Colon (tissue), 2 donors: Measurements from ENCODE around the gene IL27RA.

Source experiments
- FAIRE-seq: peaks from 2 replicates; lab custom pipeline; 2012; peaks lifted over from hg19 to GRCh38; lab: Jason Lieb, UNC
- donor health status: control.
- donor health status: control.

IL27RA gene

DNA sequence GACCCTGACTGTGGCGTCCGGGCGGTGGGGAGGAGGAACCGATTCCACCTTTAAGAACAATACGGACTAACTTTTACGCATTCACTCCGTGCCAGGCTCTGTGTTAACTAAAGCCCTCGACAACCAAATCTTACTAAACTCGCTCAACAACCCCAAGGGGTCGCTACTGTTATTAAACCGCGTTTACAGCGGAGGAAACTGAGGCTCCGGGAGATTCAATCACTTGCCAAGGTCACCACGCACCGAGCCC lies 57.8 kb downstream of the IL27RA start:
- no peak for FAIRE-seq

GRCh38 chr19:14089662-14090508 lies 58.3 kb downstream of the IL27RA start:
- no peak for FAIRE-seq

- FAIRE-seq = no peak
These were observed 59.0 kb downstream of the IL27RA start, which contains the start of gene SAMD1 for GRCh38 chr19:14090509-14091080. SAMD1 (minus strand) TSS chr19:14090751.

- no peak for FAIRE-seq
These were observed 59.7 kb downstream of the IL27RA start for GRCh38 chr19:14091081-14091812.

- no peak for FAIRE-seq
These were observed 60.4 kb downstream of the IL27RA start for GRCh38 chr19:14091813-14092462.

GRCh38 chr19:14093117-14093823 lies 61.7 kb downstream of the IL27RA start:
- no peak for FAIRE-seq

DNA sequence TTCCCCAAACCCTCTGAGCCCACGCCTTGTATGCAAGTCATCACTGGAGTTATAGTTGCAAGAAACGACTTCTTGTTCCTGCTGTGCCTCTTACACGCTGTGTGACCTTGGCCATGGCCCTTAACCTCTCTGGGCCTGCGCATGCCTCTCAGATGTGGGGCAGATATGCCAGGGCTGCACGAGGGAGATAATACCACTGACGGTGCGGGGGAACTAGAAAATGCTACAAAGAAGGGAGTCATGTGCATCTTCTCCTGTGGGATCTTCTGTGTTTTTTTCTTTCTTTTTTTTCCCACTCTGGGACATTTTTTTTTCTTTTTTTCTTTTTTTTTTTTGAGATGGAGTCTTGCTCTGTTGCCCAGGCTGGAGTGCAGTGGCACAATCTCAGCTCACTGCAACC lies 63.3 kb downstream of the IL27RA start:
- FAIRE-seq = no peak

- no peak for FAIRE-seq
These were observed 64.9 kb downstream of the IL27RA start for GRCh38 chr19:14096272-14096992.

DNA sequence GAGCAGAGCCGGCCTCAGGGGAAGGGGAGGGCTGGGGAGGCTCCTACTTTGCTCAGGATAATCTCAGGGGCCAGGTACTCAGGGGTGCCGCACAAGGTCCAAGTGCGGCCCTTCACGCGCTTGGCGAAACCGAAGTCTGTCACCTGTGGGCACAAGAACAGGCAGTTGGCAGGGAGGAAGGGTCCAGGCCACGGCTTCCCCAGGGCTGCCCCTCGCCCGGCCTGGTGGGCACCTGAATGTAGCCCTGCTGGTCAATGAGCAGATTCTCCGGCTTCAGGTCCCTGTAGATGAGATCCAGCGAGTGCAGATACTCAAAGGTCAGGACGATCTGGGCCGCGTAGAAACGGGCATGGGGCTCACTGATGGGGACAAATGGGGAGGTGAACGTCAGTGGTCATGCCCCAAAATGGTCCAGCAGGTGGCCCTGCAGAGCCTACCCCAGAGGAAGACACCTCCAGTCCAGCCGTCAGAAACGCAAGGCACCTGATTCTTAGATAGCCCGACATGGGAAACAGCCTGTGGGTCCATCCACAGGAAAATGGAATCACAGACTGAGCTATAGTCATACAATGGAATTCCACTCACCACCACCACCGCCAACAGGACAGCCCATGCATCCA lies 66.1 kb downstream of the IL27RA start:
- FAIRE-seq = no peak

DNA sequence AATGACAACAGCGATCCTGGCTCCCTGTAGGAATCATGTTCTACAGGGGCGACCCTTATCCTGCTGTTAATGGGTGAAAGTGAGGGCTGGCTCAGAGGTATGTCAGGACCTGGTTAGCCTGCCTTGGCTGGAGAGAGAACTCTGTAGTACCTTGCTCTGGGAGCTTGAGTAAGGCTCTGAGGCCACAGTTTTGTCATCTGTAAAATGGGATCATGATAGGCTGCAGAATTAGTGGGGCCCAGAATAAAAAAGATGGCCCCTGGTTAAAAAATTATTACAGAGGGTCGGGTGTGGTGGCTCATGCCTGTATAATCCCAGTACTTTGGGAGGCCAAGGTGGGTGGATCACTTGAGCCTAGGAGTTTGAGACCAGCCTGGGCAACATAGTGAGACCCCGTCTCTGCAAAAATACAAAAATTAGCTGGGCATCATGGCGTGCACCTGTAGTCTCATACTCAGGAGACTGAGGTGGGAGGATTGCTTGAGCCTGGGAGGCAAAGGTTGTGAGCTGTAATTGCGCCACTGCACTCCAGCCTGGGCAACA lies 69.5 kb downstream of the IL27RA start:
- FAIRE-seq = no peak

DNA sequence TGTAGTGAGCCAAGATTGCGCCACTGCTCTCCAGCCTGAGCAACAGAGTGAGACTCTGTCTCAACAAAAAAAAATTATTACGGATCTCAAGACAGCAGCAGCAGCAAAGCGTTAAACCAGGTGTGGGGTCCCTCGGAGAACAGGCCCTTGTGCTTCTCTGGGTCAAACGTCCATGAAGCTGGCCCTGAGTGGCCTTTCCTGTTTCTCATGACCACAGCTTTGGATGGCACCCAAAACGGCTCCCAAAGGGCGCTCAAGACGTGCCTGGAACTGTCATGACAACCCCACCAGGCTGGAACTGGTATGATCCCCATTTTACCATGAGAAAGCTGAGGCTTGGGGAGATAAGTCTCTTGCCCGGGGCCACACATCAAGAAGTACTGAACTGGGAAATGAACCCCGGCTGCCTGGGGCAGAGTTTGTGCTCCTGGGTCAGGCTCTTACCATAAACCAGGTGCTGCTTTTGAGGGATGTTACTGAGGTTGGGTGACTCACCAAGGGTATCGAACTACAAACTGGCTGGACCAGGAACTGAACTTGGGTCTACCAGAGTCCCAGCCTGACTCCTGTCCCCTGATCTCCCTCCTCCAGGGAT lies 70.6 kb downstream of the IL27RA start:
- no peak for FAIRE-seq

- no peak for FAIRE-seq
These were observed 71.2 kb downstream of the IL27RA start for GRCh38 chr19:14102756-14103155.
